ENCODE measurements around the gene CMTM5. TPM values are rescaled to one million over a fixed set of nuclear protein-coding genes. Genes with fewer than 3 reads are reported as not detected.

CMTM5 gene
- total RNA-seq, 1 experiment from 2014 or later: not detected

DNA sequence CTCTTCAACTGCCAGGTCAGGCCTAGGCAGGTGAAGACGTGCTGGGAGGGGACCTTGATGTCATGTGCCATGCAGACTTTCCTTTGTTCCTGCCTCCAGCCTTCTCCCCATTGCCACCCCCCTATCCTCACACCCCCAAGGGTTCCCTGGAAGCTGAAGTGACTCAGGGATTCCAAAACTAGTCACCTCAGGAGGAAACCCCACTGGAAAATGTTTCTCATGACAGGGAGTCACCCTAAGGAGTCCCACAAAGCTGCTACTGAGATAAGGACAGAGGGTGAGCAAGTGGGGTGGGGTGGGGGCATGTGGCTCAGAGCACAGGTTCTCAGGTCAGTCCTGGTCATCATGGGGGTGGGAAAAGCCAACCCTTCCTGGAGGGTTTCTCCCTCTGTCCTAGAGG lies 6.6 kb upstream of the CMTM5 start:
- Mint-ChIP-seq H3K27me3 (ENCODE audit: insufficient read depth, unreplicated experiment) (peaks cover 10% of the 10 kb centered on the region), H3K27ac (ENCODE audit: unreplicated experiment) (no peak overlapping the region), H3K9me3 (ENCODE audit: unreplicated experiment) (no peaks in the 10 kb centered on the region), H3K4me1 (ENCODE audit: low read depth, unreplicated experiment) (no peaks in the 10 kb centered on the region), H3K36me3 (ENCODE audit: insufficient read depth, unreplicated experiment) (peaks cover 6% of the 10 kb centered on the region), H3K4me3 (ENCODE audit: unreplicated experiment) (no peak overlapping the region)
- Histone ChIP-seq H3K4me1 (no peaks in the 10 kb centered on the region), H3K4me3 (ENCODE audit: low read depth, low read length) (no peak overlapping the region), H3K9me3 (no peaks in the 10 kb centered on the region), H3K27me3 (replicated peaks; ENCODE audit: control insufficient read depth, insufficient read depth, low read length) (no peaks in the 10 kb centered on the region; the same call in 1 of the 2 replicates), H3K36me3 (ENCODE audit: control insufficient read depth, insufficient read depth, low read length) (no peaks in the 10 kb centered on the region)
- ChIA-PET CTCF (interaction anchor here (0.7 to 1.4 kb wide), 3 partner anchors 10 to 93 kb away, joined by 3 to 7 read pairs (median 3); no protein-coding TSS in a partner anchor), POLR2A (no interaction called here)
- no TSS peak for BruUV-seq (replicated peaks)
- DNase-seq: no peak
- TF ChIP-seq CTCF (IDR thresholded peaks at IDR 0.05; ENCODE audit: insufficient read depth in 1 of 2, low read depth in 1 of 2, low read length in 1 of 2, severe bottlenecking in 1 of 2, unreplicated experiment in 1 of 2): no peak
- intact Hi-C loops (cut with micrococcal nuclease; ENCODE audit: unreplicated experiment): no loop called here

GRCh38 chr14:23371865-23372264 lies 5.0 kb upstream of the CMTM5 start:
- no TSS peak for BruUV-seq (replicated peaks)
- Histone ChIP-seq H3K4me1 (no peaks in the 10 kb centered on the region), H3K36me3 (ENCODE audit: control insufficient read depth, insufficient read depth, low read length) (no peaks in the 10 kb centered on the region), H3K9me3 (no peaks in the 10 kb centered on the region), H3K27me3 (replicated peaks; ENCODE audit: control insufficient read depth, insufficient read depth, low read length) (no peaks in the 10 kb centered on the region; the same call in 1 of the 2 replicates), H3K4me3 (ENCODE audit: low read depth, low read length) (no peak overlapping the region)
- ChIA-PET POLR2A (no interaction called here), CTCF (no interaction called here)
- no peak for TF ChIP-seq CTCF (IDR thresholded peaks at IDR 0.05; ENCODE audit: insufficient read depth in 1 of 2, low read depth in 1 of 2, low read length in 1 of 2, severe bottlenecking in 1 of 2, unreplicated experiment in 1 of 2)
- no peak overlapping the region for H3K4me3 Mint-ChIP-seq (ENCODE audit: unreplicated experiment)
- no peaks in the 10 kb centered on the region for H3K9me3 Mint-ChIP-seq (ENCODE audit: unreplicated experiment)
- intact Hi-C loops (cut with micrococcal nuclease; ENCODE audit: unreplicated experiment): no loop called here
- H3K4me1 Mint-ChIP-seq (ENCODE audit: low read depth, unreplicated experiment): no peaks in the 10 kb centered on the region
- no peak overlapping the region for H3K27ac Mint-ChIP-seq (ENCODE audit: unreplicated experiment)
- DNase-seq: no peak
- H3K27me3 Mint-ChIP-seq (ENCODE audit: insufficient read depth, unreplicated experiment): peaks cover 15% of the 10 kb centered on the region
- peaks cover 1% of the 10 kb centered on the region for H3K36me3 Mint-ChIP-seq (ENCODE audit: insufficient read depth, unreplicated experiment)

GRCh38 chr14:23372509-23372908 lies 4.3 kb upstream of the CMTM5 start, which contains the start of gene IL25:
TSS of gene IL25 (plus strand) at chr14:23372809.
- no peak within 1 kb of the TSS for H3K4me3 Mint-ChIP-seq (ENCODE audit: unreplicated experiment)
- H3K4me1 Mint-ChIP-seq (ENCODE audit: low read depth, unreplicated experiment): no peaks in the 10 kb centered on the region
- H3K27me3 ChIP-seq (replicated peaks; ENCODE audit: control insufficient read depth, insufficient read depth, low read length): no peaks in the 10 kb centered on the region; the same call in 1 of the 2 replicates
- H3K27me3 Mint-ChIP-seq (ENCODE audit: insufficient read depth, unreplicated experiment): peaks cover 16% of the 10 kb centered on the region
- no peaks in the 10 kb centered on the region for H3K36me3 ChIP-seq (ENCODE audit: control insufficient read depth, insufficient read depth, low read length)
- no peak for TF ChIP-seq CTCF (IDR thresholded peaks at IDR 0.05; ENCODE audit: insufficient read depth in 1 of 2, low read depth in 1 of 2, low read length in 1 of 2, severe bottlenecking in 1 of 2, unreplicated experiment in 1 of 2)
- no peak for DNase-seq
- no peaks in the 10 kb centered on the region for H3K9me3 ChIP-seq
- intact Hi-C loops (cut with micrococcal nuclease; ENCODE audit: unreplicated experiment): no loop called here
- no peak within 1 kb of the TSS for H3K27ac Mint-ChIP-seq (ENCODE audit: unreplicated experiment)
- no peak within 1 kb of the TSS for H3K4me3 ChIP-seq (ENCODE audit: low read depth, low read length)
- no TSS peak for BruUV-seq (replicated peaks)
- ChIA-PET CTCF (no interaction called here), POLR2A (no interaction called here)
- H3K36me3 Mint-ChIP-seq (ENCODE audit: insufficient read depth, unreplicated experiment): no peaks in the 10 kb centered on the region
- H3K4me1 ChIP-seq: no peaks in the 10 kb centered on the region
- no peaks in the 10 kb centered on the region for H3K9me3 Mint-ChIP-seq (ENCODE audit: unreplicated experiment)
